HUES48 (cell line): Measurements from ENCODE around the gene HECTD3.

Experiments
- H3K27ac ChIP-seq: one replicate; pipeline ENCODE4 v1.7.0; 2013; ENCODE audit warnings: low read depth, low read length, inconsistent platforms
- H3K27me3 ChIP-seq: 2 replicates; pipeline ENCODE4 v1.6.1; 2013; ENCODE audit warnings: mild to moderate bottlenecking, low read length; ENCODE audit not compliant: control insufficient read depth, insufficient read depth
- H3K36me3 ChIP-seq: 2 replicates; pipeline ENCODE4 v1.6.1; 2013; ENCODE audit warnings: low read length; ENCODE audit not compliant: control insufficient read depth, insufficient read depth
- H3K4me1 ChIP-seq: 2 replicates; pipeline ENCODE4 v1.6.1; 2013; ENCODE audit warnings: mild to moderate bottlenecking, low read length; ENCODE audit not compliant: control insufficient read depth, insufficient read depth
- H3K4me3 ChIP-seq: 2 replicates; pipeline ENCODE4 v1.5.1; 2013; ENCODE audit warnings: mild to moderate bottlenecking, low read depth, low read length
- H3K9ac ChIP-seq: 2 replicates; pipeline ENCODE4 v1.6.1; 2013; ENCODE audit warnings: mild to moderate bottlenecking, low read depth, low read length, moderate library complexity
- H3K9me3 ChIP-seq: 2 replicates; pipeline ENCODE4 v1.6.1; 2013; ENCODE audit warnings: low read length; ENCODE audit not compliant: control insufficient read depth, insufficient read depth

The HECTD3 gene

DNA sequence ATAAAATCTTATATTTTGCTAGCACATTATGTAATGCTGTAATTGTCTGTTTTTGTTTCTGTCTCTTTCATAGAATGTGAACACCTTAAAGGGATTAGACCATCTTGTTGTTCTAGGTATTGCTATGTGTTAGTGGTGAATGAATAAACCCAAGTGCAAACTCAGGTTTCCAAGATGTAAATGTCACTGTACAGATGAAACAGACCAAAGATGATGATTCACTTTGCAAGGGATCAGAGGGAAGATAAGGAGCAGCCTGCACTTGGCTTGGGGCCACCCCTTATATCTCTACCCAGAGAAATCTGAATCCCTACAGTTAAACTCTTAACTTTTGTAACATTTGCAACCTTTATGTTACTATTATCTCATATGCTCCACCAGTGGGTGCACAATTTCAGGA is 26.3 kb upstream of the HECTD3 start:
- no peaks in the 10 kb centered on the region for H3K9me3 ChIP-seq
- peaks cover 2% of the 10 kb centered on the region; the same call in 1 of the 2 replicates for H3K4me1 ChIP-seq
- no peak overlapping the region for H3K9ac ChIP-seq
- H3K27ac ChIP-seq = no peak overlapping the region
- H3K27me3 ChIP-seq = no peaks in the 10 kb centered on the region
- no peaks in the 10 kb centered on the region for H3K36me3 ChIP-seq
- no peak overlapping the region for H3K4me3 ChIP-seq

DNA sequence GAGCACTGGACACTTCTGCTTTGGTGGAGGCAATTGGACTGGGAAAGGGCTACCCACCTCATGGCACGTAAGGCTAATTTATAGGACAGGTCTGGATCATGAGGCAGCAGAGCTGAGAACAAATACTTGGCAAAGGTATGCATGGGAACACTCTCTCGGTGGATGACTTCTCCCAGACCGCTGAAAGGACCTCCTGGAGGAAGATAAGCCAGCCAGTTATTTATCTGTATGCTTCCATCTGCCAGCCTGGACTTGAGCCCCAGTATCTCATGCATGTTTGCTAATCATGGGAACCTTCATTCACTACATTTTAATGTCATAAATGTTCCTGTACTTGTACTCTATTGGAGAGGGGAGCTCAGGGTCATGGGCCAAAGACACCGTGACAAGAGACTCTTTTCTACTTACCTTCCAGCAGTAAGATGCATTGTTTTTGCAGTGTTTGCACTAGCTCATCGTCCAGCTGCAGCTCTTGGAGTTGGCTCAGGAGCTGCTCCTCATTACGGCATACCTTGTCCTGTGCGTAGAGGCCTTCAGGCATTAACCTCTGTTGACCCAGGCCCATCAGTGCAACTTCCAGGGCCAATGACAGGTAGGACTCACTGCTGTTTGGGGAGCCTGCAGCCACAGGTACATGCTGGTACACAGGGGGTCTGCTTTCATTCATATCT is 24.6 kb upstream of the HECTD3 start:
- no peaks in the 10 kb centered on the region for H3K27me3 ChIP-seq
- no peak overlapping the region for H3K9ac ChIP-seq

GRCh38 chr1:45033356-45033755 is 22.2 kb upstream of the HECTD3 start:
- no peaks in the 10 kb centered on the region for H3K4me1 ChIP-seq
- no peaks in the 10 kb centered on the region for H3K9me3 ChIP-seq
- no peaks in the 10 kb centered on the region for H3K27me3 ChIP-seq
- no peak overlapping the region for H3K4me3 ChIP-seq
- H3K36me3 ChIP-seq = no peaks in the 10 kb centered on the region
- H3K9ac ChIP-seq = no peak overlapping the region
- H3K27ac ChIP-seq = no peak overlapping the region

More for the DNA sequence above, 24.6 kb upstream of the HECTD3 start:
- Histone ChIP-seq H3K9me3 (no peaks in the 10 kb centered on the region), H3K27ac (no peak overlapping the region), H3K36me3 (no peaks in the 10 kb centered on the region), H3K4me3 (no peak overlapping the region), H3K4me1 (no peaks in the 10 kb centered on the region)

GRCh38 chr1:45032837-45033236 is 21.7 kb upstream of the HECTD3 start:
- no peaks in the 10 kb centered on the region for H3K9me3 ChIP-seq
- no peak overlapping the region for H3K9ac ChIP-seq
- no peak overlapping the region for H3K27ac ChIP-seq
- no peaks in the 10 kb centered on the region for H3K4me1 ChIP-seq
- H3K4me3 ChIP-seq = no peak overlapping the region
- H3K27me3 ChIP-seq = no peaks in the 10 kb centered on the region
- no peaks in the 10 kb centered on the region for H3K36me3 ChIP-seq

DNA sequence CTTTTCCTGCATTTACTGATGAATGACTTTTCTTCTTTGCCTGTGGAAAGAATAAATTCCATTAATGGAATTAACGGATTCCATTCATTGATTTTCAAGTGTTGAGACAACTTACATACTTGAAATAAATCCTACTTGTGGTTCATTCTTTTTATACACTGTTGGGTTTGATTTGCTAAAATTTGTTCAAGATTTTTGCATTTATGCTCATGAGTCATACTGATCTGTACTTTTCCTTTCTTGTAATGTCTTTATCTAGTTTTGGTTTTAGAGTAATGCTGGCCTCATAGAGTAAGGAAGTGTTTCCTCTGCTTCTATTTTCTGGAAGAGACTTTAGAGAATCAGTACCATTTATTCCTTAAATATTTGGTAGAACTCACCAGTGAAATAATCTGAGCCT is 15.3 kb upstream of the HECTD3 start:
- Histone ChIP-seq H3K9ac (no peak overlapping the region), H3K9me3 (no peaks in the 10 kb centered on the region), H3K4me1 (no peaks in the 10 kb centered on the region), H3K27me3 (no peaks in the 10 kb centered on the region), H3K27ac (no peak overlapping the region), H3K36me3 (no peaks in the 10 kb centered on the region), H3K4me3 (no peak overlapping the region)

GRCh38 chr1:45023663-45024062 is 12.5 kb upstream of the HECTD3 start:
- H3K27ac ChIP-seq = no peak overlapping the region
- no peak overlapping the region for H3K9ac ChIP-seq
- H3K36me3 ChIP-seq = no peaks in the 10 kb centered on the region
- H3K4me3 ChIP-seq = no peak overlapping the region
- H3K9me3 ChIP-seq = no peaks in the 10 kb centered on the region
- H3K4me1 ChIP-seq = no peaks in the 10 kb centered on the region
- no peaks in the 10 kb centered on the region for H3K27me3 ChIP-seq

GRCh38 chr1:45018599-45019230 is 7.6 kb upstream of the HECTD3 start:
- H3K9ac ChIP-seq = no peak overlapping the region
- H3K27ac ChIP-seq = no peak overlapping the region
- no peaks in the 10 kb centered on the region for H3K9me3 ChIP-seq
- no peaks in the 10 kb centered on the region for H3K4me1 ChIP-seq
- H3K36me3 ChIP-seq = peaks cover 12% of the 10 kb centered on the region
- no peak overlapping the region for H3K4me3 ChIP-seq
- H3K27me3 ChIP-seq = no peaks in the 10 kb centered on the region

GRCh38 chr1:45016767-45017166 is 5.6 kb upstream of the HECTD3 start:
- Histone ChIP-seq H3K27me3 (no peaks in the 10 kb centered on the region), H3K9ac (no peak overlapping the region), H3K4me3 (no peak overlapping the region), H3K36me3 (peaks cover 15% of the 10 kb centered on the region), H3K27ac (no peak overlapping the region), H3K9me3 (no peaks in the 10 kb centered on the region), H3K4me1 (peaks cover under 1% of the 10 kb centered on the region)

DNA sequence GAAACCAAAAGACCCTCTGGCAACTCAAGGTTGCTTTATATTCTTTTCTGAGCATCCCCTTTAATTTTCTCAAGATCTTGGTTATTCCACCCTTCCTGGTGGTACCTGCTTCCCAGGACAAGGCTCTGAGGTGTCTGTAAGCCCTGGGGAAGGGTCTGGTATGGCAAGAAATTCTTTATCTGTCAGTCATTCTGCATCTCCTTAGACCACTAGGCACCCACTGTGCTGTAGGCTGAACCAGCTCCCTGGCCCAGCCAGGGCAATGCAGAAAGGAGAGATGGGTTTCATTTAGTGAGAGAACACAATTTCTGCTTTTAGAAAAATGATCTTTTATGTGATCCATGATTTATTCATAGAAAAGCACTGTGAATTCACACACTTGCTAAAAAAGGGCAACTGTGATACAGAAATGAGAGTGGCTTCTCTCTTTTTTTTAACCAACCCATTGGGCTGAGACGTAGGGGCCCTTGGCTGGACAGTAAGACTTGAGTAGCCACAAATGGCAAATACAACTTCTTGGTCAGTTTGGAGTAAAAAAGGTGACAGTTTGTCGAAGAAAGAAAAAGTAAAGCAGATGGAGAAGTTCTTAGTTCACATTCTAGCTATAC is 5.1 kb upstream of the HECTD3 start:
- H3K4me1 ChIP-seq = peaks cover 6% of the 10 kb centered on the region
- peaks cover 15% of the 10 kb centered on the region for H3K36me3 ChIP-seq
- H3K9ac ChIP-seq = no peak overlapping the region
- H3K4me3 ChIP-seq = no peak overlapping the region
- no peak overlapping the region for H3K27ac ChIP-seq
- no peaks in the 10 kb centered on the region for H3K27me3 ChIP-seq
- no peaks in the 10 kb centered on the region for H3K9me3 ChIP-seq

- Histone ChIP-seq H3K27ac (no peak overlapping the region), H3K4me1 (peaks cover 6% of the 10 kb centered on the region), H3K9ac (no peak overlapping the region), H3K36me3 (peaks cover 15% of the 10 kb centered on the region), H3K27me3 (no peaks in the 10 kb centered on the region), H3K9me3 (no peaks in the 10 kb centered on the region), H3K4me3 (no peak overlapping the region)
These were observed 4.6 kb upstream of the HECTD3 start for GRCh38 chr1:45015683-45016082.

DNA sequence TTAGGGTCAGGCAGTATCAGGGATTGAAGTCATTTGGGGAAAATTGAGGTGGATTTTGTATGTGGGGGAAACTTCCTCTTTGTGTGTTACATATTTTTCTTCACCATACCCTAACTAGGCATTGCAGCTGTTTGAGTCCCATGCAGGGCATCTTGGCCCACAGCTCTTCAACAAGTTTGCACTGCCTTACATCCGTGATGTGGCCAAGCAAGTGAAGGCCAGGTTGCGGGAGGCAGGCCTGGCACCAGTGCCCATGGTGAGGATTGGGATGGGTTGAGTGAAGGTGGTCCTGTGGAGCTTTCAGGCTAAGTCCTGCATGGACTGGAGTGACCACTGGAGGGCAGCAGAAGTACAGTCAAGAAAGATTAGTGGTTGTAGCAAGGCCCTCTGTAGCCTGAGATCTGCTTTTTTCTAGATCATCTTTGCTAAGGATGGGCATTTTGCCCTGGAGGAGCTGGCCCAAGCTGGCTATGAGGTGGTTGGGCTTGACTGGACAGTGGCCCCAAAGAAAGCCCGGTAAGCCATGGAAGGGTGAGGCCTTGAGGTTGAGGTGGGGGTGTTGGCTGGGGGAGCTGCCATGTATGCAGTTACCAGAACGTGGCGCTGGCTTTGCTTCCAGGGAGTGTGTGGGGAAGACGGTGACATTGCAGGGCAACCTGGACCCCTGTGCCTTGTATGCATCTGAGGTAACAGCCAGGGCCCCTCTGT is 3.4 kb upstream of the HECTD3 start:
- H3K9ac ChIP-seq = no peak overlapping the region
- H3K27ac ChIP-seq = no peak overlapping the region
- peaks cover 15% of the 10 kb centered on the region for H3K36me3 ChIP-seq
- no peak overlapping the region for H3K4me3 ChIP-seq
- H3K27me3 ChIP-seq = no peaks in the 10 kb centered on the region
- H3K4me1 ChIP-seq = peaks cover 10% of the 10 kb centered on the region
- no peaks in the 10 kb centered on the region for H3K9me3 ChIP-seq
